ENCODE data around the gene CIRBP. TPM values are rescaled to one million over a fixed set of nuclear protein-coding genes. Genes with fewer than 3 reads are reported as not detected.

CIRBP gene
- total RNA-seq, 4 donors from 2014 or later = 389 to 640 (median 576) TPM

- Histone ChIP-seq H3K4me1 (peaks cover 0 to 75% (median 53%) of the 10 kb centered on the region in 4 donors), H3K27ac (peak overlapping the region; percentile 94 to 100 (median 98)), H3K36me3 (peaks cover 7 to 33% (median 21%) of the 10 kb centered on the region in 3 donors), H3K4me3 (peak overlapping the region; percentile 63 to 99 (median 92)), H3K27me3 (no peaks in the 10 kb centered on the region), H3K9me3 (no peaks in the 10 kb centered on the region)
- 0 to 1% methylated on average over 26 to 30 of the region's 30 CpGs for WGBS, 2 donors
- peak; percentile 85 to 91 for DNase-seq (ENCODE audit: low spot score in 2 of 2)
- TF ChIP-seq POLR2A (IDR thresholded peaks at IDR 0.05) = peak in 1 of 2 donors; percentile 20
- TF ChIP-seq EP300 (IDR thresholded peaks at IDR 0.05) = peak; percentile 35 to 89
- no peak for TF ChIP-seq CTCF (IDR thresholded peaks at IDR 0.05)
These were observed 16.8 kb upstream of the CIRBP start for GRCh38 chr19:1252221-1252820.

GRCh38 chr19:1252821-1253513, 16.2 kb upstream of the CIRBP start:
- peak overlapping the region; percentile 94 to 100 (median 98) for H3K27ac ChIP-seq
- WGBS, 2 donors = 0% methylated on average over 6 to 19 of the region's 26 CpGs
- no peaks in the 10 kb centered on the region for H3K27me3 ChIP-seq
- no peaks in the 10 kb centered on the region for H3K9me3 ChIP-seq
- H3K36me3 ChIP-seq = peaks cover 7 to 40% (median 24%) of the 10 kb centered on the region in 3 donors
- peak overlapping the region; percentile 45 to 99 (median 92) for H3K4me3 ChIP-seq
- peak; percentile 87 to 88 for DNase-seq (ENCODE audit: low spot score in 2 of 2)
- TF ChIP-seq EP300 (IDR thresholded peaks at IDR 0.05) (peak in 1 of 2 donors; percentile 69), POLR2A (IDR thresholded peaks at IDR 0.05) (no peak), CTCF (IDR thresholded peaks at IDR 0.05) (peak in 2 of 5 experiments; percentile 54 to 58)
- peaks cover 0 to 75% (median 53%) of the 10 kb centered on the region in 4 donors for H3K4me1 ChIP-seq

- H3K9me3 ChIP-seq = no peaks in the 10 kb centered on the region
- H3K27ac ChIP-seq = peak overlapping the region; percentile 94 to 100 (median 98)
- peak overlapping the region; percentile 7 to 99 (median 68) for H3K4me3 ChIP-seq
- H3K27me3 ChIP-seq = no peaks in the 10 kb centered on the region
- H3K36me3 ChIP-seq = peaks cover 7 to 44% (median 24%) of the 10 kb centered on the region in 3 donors
- DNase-seq (ENCODE audit: low spot score in 2 of 2) = no peak
- WGBS, 2 donors = 15 to 19% methylated on average over 19 to 22 of the region's 23 CpGs
- TF ChIP-seq POLR2A (IDR thresholded peaks at IDR 0.05) (no peak), CTCF (IDR thresholded peaks at IDR 0.05) (no peak), EP300 (IDR thresholded peaks at IDR 0.05) (no peak)
- H3K4me1 ChIP-seq = peaks cover 0 to 78% (median 58%) of the 10 kb centered on the region in 4 donors
These were observed 15.5 kb upstream of the CIRBP start for GRCh38 chr19:1253514-1254080.

- Histone ChIP-seq H3K4me3 (peak overlapping the region in 3 of 4 donors; percentile 45 to 99 (median 91)), H3K9me3 (no peaks in the 10 kb centered on the region), H3K27ac (peak overlapping the region; percentile 94 to 100 (median 98)), H3K36me3 (peaks cover 7 to 44% (median 24%) of the 10 kb centered on the region in 3 donors), H3K27me3 (no peaks in the 10 kb centered on the region), H3K4me1 (peaks cover 0 to 83% (median 63%) of the 10 kb centered on the region in 4 donors)
- 60 to 65% methylated on average over 30 to 31 of the region's 37 CpGs for WGBS, 2 donors
- TF ChIP-seq EP300 (IDR thresholded peaks at IDR 0.05) (no peak), CTCF (IDR thresholded peaks at IDR 0.05) (no peak)
- DNase-seq (ENCODE audit: low spot score in 2 of 2) = no peak
These were observed 15.0 kb upstream of the CIRBP start for GRCh38 chr19:1254081-1254527.
